ENCODE measurements around the gene CTU1.
"Not testable (repeated sequence)": the region's sequence is repeated elsewhere in the genome, so short reads cannot be mapped to it uniquely, and the experiment has no call there.

CTU1 gene

DNA sequence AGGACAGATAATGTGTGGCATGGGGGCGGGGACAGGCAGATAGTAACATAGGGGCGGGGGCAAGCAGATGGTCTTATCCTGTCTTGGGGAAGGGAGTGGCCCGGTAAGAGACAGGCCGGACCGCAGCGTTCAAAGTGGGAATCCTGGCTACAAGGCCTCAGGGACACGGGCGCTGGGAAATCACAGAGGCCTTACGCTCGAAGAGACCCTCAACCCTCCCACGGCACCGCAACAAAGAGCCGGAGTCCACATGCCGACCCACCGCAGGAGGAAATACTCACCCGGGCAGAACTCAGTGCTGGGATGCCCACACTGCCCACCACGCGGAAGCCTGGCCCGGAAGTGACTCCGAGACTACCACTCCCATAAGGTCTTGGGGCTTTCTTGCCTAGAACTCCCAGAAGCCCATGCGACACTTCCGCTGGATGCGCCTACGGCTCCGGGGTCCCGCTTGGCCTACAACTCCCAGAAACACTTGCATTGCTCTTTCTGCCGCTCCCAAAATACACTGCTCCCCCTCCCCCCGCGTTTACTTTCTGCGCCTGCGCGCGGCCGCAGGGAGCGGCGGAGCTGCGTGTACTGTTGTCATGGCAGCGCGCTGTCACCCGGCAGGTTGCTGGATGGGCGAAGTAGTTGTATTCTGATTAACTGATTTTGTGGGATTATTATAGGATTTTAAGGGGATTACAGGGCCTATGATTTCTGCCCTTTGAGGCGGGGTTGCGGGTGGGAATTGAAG lies at the start of gene CTU1:
CTU1 (minus strand) TSS at position 344 of the 739 bp plus-strand sequence. CDS start 3,840 bp downstream, outside the sequence.
- peak; percentile 97 for DNase-seq

DNA sequence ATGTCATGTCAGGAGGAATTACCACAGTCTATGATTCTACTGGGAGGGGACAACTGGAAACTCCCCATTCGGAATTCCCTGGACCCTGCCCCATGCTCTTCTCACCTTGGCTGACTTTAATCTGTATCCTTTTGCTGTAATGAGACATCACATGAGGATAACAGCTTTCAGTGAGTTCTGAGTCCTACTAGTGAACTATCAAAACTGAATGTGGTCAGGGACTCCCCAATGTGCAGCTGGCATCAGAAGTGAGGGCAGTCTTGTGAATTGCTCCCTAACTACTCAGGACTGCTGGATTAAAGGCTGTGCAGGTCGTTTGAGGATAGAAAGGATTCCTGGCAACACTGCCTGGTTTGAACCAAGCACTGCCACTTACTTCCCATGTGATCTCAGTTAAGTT lies 49.1 kb upstream of the CTU1 start:
- DNase-seq: no peak

DNA sequence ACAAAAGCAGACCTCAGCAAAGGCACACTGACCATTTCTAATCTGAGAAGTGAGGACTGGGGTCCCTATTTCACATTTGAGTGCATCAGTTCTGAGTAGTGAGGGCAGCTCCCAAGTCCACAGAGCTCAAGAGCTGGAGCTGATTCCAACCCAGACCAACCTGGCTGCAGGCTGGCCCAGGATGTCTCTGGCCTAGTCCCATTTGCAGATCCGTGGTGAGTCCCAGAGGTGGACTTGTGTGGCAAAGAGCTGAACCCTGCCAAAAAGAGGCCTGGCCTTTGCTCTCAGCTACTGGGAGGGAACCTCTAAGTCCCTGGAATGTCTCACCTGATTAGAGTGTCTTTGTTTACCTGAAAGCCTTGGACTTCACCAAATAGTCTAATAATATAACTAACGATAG lies 48.5 kb upstream of the CTU1 start:
- DNase-seq: no peak

DNA sequence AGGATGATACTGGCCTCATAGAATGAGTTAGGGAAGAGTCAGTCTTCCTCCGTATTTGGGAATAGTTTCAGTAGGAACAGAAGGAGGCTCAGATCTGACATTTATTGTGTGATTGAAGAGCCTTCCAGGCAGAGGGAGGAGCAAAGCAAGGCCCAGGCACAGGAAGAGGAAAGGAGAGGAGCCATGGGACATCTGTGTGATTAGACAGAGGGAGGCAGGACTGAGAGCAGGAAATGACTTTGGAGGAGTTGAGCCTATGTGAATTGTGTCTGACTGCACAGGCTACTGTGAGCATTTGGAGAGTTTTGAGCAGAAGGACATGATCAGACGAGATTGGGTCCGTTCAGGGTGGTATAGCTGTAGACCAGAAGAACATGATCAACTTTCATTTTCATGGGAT lies 42.4 kb upstream of the CTU1 start:
- DNase-seq: no peak

DNA sequence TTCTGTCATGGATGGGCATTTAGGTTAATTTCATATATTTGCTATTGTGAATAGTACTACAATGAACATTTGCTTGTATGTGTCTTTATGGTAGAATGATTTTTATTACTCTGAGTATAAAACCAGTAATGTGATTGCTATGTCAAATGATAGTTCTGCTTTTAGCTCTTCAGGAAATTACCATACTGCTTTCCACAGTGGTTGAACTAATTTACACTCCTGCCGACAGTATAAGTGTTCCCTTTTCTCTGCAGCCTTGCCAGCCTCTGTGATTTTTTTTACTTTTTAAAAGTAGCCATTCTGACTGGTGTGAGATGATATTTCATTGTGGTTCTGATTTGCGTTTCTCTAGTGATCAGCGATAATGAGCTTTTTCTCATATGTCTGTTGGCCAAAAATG lies 40.4 kb upstream of the CTU1 start:
- no peak for DNase-seq

DNA sequence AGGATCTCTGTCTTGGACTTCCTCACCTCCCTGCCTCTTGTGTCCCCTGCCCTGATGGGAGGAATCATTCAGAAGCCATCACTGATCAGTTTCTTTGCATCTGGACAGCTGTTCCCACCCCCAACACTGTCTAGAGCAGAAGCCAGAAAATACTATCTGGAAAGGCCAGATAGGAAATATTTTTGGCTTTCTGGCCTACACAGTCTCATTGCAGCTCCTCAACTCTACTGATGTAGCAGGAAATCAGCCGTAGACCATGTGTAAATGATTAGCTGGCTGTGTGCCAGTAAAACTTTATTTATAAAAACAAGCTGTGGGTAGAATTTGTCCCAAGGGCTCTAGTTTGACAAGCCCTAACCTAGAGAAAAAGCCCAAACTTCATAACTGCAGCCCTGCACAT lies 39.5 kb upstream of the CTU1 start:
- DNase-seq: no peak

DNA sequence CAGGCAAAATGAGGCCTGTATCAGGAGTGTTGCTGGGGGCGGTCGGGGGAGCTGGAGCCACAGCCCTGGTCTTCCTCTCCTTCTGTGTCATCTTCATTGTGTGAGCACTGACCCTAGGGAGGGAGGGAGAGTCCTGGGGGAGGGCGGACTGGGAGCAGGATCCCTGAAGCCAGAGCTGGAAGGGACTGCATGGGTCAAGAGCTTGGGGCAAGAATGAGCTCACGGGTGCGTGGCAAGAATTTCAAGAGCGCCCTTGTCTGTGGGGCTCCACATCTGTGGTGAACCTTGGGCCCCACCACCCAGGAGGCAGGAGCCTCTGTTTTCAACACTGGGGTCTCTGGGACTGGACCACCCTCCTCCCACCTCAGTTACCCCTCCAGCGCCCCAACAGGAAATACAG lies 38.5 kb upstream of the CTU1 start:
- DNase-seq: no peak

DNA sequence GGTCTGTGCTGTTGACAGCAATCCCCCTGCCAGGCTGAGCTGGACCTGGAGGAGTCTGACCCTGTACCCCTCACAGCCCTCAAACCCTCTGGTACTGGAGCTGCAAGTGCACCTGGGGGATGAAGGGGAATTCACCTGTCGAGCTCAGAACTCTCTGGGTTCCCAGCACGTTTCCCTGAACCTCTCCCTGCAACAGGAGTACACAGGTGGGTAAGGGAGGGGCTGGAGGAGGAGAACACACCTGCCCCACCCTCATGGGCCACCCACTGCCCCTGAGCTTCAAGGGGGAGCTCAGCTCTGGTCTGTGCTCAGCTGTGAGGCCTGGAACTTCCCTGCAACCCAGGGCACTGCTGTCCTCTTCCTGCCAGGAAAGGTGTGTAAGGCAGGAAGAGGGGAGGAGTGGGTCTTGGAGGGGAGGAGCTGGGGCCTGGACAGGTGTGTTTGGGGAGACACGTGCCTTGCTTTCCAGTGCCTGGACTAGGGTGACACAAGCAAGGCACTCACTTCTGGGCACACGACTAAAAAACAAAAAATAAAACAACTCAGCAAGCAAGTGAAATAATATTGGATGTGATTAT lies 37.8 kb upstream of the CTU1 start:
- no peak for DNase-seq

DNA sequence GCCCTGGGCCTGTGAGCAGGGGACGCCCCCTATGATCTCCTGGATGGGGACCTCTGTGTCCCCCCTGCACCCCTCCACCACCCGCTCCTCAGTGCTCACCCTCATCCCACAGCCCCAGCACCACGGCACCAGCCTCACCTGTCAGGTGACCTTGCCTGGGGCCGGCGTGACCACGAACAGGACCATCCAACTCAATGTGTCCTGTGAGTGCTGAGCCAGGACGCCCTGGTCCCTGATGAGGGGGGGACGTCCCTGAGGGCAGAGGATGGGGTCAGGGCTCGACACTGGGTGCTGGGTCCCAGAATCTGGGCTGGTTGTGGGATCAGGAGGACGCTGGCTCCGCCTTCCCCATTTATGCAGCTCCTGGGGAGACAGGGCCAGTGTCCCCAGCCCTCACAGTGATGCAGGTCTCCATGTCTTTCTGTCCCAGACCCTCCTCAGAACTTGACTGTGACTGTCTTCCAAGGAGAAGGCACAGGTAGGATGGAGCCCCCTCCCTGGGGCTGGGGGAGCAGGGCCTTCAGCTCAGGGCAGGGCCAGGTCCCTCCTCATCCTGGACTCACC lies 36.4 kb upstream of the CTU1 start:
- no peak for DNase-seq

DNA sequence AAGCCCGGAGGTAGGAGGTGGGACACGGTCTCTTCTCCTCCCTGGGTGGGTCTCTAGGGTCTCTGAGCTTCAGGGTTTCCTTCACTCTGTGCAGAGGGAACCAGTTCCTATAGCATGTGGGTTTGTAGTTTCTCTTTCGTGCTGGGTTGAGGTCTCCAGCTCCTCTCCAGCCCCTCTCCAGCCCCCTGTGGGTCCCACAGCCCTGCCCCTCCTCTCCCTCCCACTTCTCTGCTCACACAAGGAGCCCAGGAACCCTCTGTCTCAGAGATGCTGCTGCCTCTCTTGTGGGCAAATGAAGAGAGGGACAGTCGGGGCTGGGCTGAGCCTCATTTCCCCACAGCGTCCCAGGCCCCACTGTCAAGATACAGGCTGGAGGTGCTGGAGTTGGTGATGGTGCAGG lies 35.3 kb upstream of the CTU1 start:
- DNase-seq: no peak

DNA sequence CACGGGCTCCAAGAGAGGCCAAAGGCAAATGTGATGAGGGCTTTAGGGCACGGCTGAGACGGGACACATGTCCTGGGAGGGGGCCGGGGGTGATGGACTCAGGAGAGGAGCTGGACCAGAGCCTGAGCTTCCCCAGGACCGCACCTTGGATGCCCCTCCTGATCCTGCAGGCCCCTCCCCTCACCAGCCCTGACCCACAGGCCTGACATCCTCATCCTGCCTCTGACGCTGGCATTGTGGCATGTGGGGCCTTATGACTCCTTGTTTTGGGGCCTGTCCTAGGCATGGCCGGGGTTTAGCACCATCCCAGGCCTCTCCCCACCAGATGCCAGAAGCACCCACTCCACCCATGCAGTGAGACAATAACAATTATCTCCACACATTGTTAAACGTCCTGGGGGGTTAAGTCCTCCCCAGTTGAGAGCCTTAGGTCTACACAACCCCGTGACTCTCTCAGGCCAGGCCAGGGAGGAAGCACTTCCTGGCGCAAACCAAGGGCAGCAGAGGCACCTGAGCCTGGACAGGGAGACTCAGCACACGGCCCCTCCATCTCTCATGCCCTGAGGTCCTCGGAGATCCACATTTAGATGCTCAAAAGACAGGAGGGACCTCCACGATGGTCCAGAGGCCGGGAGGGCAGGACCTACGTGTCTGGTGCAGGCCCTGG lies 34.7 kb upstream of the CTU1 start:
- not testable (repeated sequence) for DNase-seq

DNA sequence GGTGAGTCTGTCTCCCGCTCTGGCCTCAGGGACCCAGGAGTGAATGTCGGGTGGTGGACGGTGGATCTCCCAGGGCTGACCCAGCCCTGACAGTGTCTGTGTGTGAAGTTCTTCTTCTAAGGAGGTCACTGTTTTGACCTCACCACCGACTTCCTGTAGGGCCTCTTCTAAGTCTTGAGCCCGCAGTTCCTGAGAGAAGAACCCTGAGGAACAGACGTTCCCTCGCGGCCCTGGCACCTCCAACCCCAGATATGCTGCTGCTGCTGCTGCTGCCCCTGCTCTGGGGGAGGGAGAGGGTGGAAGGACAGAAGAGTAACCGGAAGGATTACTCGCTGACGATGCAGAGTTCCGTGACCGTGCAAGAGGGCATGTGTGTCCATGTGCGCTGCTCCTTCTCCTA lies 33.9 kb upstream of the CTU1 start, which contains the start of gene SIGLEC7:
SIGLEC7 (plus strand) TSS at position 183 of the 400 bp plus-strand sequence; CDS start at position 252, 69 bp downstream.
- DNase-seq: no peak

DNA sequence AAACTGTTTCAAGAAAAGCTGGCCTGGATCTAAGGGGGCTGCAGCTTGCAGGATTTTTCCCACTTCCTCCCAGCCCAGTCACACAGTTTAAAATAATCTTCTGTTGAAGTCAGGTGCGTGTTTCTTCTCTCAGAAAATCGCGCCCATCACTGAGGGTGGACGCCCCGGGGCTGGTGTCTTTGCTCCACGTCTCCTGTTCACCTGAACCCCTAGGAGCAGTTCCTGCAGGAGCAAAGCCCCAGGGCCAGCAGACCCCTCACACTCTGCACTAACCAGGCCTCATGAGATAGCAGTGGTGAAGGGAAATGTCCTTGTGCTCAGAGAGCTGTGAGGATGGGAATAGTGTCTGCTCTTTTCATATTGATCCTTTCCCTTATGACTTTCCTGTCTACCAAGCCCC lies 33.0 kb upstream of the CTU1 start:
- DNase-seq: no peak

DNA sequence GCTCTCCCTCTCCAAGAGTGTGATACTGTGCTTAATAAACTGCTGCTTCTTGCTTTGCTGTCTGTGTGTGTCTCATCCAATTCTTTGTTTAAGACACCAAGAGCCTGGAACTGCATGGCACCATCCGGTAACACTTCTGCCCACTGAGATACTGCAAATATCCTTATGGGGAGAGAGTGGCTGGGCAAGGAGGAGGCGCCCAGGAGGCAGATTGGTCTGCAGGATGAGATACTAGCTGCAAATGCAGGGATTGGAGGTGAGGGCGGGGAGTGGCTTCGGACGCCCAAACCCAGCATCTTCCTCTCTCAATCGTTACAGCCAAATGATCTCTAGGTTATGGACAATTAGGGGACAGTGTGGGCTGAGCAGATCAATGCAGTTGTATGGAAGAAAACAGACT lies 32.2 kb upstream of the CTU1 start:
- DNase-seq: no peak

DNA sequence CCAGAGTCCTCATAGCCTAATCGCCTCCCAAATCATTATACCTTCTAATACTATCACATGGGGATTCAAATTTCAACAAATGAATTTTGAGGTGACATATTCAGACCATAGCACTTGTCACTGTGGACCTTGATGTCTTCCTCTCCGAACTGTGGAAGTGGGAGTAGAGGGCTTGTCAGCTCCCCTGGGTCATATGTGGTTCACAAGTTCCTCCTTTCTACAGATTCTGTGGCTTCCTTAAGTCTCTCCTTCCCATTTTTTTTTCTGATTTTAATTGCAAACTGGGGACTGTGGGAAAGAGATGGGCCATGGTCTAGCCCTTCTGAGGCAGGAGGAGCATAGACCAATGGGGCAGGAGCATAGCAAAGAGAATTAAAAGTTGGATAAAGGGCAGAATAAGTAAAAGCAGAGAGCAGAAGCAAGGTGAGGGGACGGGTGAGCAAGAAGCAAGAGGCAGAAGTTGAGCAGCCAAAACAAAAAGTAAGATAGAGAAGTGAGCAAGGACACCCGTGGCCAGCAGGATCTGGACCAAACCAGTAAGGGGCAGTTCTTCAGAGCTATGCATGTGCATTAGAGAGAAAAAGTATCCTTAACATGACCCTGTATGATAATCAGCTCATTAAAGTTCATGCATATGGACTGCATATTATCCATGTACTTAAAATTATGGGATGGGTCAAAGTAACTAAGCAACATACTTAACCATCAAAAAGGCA lies 31.2 kb upstream of the CTU1 start:
- DNase-seq: no peak

DNA sequence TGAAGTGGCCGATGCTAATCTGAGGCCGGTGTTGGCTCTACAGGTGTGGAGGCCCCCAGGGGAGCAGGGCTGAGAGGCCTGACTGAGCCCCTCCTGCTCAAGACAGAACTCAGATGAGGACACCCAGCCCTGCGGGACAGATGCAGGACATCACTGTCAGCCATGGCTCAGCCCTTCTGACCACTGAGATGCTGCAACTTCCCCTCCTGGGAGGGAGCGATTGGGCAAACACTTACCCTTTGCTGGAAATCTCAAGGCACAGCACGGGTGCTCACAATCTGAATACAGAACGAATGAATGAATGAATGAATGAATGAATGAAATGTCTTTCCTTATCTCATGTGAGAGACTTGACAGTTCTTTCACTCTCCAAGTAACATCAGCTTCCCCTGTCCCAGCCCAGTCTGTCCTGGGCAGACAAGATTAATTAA lies 30.4 kb upstream of the CTU1 start:
- DNase-seq: no peak

DNA sequence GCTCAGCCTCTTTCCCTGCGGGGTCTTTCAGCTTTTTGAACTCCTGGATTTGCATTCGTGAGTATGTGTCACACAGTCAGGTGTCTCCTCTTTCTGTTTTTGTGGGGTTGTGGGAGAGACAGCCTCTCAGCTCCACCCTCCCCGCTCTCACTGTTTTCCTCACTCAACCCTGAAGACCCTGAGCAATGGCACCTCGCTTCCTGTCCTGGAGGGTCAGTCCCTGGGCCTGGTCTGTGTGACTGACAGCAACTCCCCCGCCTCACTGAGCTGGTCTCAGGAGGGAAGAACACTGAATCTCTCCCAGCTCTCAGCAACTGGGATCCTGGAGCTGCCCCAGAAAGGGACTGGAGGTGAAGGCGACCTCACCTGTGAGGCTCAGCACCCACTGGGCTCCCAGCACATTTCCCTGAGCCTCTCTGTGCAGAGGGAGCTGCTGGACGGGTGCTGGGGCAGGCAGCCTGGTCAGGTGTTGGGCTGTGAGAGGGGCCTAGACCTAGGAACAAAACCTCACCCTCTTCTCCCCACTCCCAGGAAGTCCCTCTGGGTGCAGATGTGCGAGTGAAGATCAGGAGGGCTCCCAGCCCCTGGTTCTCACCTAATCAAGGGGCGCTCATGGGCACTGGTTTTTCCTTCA lies 29.7 kb upstream of the CTU1 start:
- no peak for DNase-seq

DNA sequence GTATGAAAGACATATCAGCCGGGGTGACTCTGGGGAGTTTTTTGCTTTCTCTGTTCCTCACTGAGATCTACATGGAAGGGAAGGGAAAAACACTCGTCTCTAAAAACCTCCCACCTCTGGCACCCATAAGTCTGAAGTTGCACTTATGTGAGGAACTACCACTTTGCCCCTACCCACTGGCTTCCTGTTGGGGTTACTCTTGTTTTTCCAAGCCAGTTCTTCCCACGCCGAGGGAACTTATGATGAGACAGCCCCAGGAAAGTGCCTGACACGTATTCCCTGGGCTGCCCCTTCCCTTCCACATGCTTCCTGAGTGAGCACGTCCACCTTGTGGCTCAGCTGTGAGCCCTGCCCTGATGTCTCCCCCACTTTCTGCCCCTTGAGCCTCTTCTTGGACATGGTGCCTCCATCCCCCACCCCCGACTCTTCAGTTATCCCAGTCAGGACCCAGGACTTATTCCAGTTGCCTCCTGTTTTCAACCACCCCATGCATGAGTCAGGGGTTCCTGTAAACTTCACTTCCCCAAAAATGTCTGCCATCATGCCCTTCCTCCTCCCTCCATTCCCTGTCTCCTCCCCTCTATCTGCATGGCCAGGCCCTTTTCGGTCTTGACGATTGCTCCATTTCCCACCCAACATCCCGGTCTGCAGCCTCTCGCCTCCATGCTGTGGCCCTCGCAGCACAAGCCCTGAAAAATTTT lies 28.8 kb upstream of the CTU1 start:
- no peak for DNase-seq

DNA sequence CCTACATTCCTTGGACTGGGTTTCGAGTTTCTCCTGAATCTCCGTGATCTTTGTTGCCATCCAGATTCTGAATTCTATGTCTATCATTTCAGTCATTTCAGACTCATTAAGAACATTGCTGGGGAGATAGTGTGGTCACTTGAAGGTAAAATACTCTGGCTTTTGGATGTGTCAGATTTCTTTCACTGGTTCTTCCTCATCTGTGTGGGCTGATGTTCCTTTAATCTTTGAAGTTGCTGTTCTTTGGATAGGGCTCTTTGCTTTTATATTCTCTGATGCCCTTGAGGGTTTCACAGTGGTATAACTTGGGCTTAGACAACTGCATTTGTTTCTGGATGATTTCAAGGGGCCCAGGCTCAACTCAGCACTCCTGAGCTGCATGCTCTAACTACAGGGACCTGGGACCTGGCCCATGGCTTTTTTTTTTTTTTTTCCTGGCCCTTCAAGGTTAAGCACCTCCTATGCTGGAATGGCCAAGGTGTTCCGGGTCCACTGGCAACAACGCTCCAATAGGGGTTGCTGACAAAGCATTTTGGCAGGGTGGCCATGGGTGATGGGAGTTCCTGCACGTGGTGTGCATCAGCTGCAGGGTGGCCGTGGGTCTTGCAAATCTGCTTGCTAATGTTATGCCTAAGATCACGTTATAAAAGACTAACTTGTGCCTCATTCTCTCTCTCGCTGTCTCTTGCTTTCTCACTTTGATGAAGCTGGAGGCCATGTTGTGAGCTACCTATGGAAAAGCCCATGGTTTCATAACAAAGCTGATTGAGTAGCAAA lies 28.0 kb upstream of the CTU1 start:
- DNase-seq: no peak

DNA sequence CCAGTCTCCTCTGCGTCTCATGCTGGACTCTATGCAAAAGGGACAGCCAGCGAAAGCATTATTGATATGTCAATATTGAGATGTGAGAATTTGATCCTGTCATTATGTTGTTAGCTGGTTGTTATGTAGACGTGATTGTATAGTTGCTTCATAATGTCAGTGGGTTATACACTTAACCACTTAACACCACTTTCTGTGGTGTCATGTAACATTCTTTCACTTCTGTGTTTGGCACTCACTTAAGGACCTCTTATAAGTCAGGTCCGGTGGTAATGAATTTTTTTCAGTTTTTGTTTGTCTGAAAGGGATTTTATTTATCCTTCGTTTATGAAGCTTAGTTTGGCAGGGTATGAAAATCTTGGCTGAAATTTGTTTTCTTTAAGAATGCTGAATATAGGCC lies 26.8 kb upstream of the CTU1 start:
- no peak for DNase-seq

All from NK-92 treated with Interleukin-12 subunit alpha and Interleukin-12 subunit beta, amount 100 ng/mL, for 24 hours (cell line).